Caco-2 (cell line): Measurements from ENCODE around the gene USP38. TPM values are rescaled to one million over a fixed set of nuclear protein-coding genes. Genes with fewer than 3 reads are reported as not detected.

Experiments
- BruUV-seq: library from RNA; stranded (reverse); fragments of 400-500 nt; replicated peaks from 2 replicates; lab custom pipeline; 2021; lab: Mats Ljungman, UMichigan
- CTCF ChIA-PET: fragments of 300-600 bp; sonication (Branson Sonifier 250); formaldehyde crosslinking; loops from one replicate; lab custom pipeline; 2022; ENCODE audit warnings: antibody characterized with exemption; lab: Charles Lee
- POLR2A ChIA-PET: fragments of 300-600 bp; sonication (Branson Sonifier 250); formaldehyde crosslinking; loops from one replicate; lab custom pipeline; 2022; ENCODE audit warnings: antibody characterized with exemption; lab: Charles Lee
- DNase-seq, 2 experiments: peaks; one replicate each; pipeline versions ENCODE4 v3.0.0 to v3.0.0-alpha.2; 2020 to 2022
- H3K27me3 ChIP-seq: replicated peaks from 2 replicates; pipeline ENCODE4 v1.6.0; 2011; ENCODE audit warnings: low read length; ENCODE audit not compliant: control insufficient read depth, insufficient read depth
- H3K36me3 ChIP-seq: 2 replicates; pipeline ENCODE4 v1.5.1; 2011; ENCODE audit warnings: low read length; ENCODE audit not compliant: control insufficient read depth, insufficient read depth
- H3K4me1 ChIP-seq: fragments of 250-450 bp; sonication (Bioruptor Pico); 2 replicates; pipeline ENCODE4 v1.5.1; 2020; ENCODE audit warnings: mild to moderate bottlenecking
- H3K4me3 ChIP-seq: 2 replicates; pipeline ENCODE4 v1.5.1; 2011; ENCODE audit warnings: low read depth, mild to moderate bottlenecking, control low read depth, low read length
- H3K9me3 ChIP-seq: fragments of 250-450 bp; sonication (Bioruptor Pico); 2 replicates; pipeline ENCODE4 v1.5.1; 2020; ENCODE audit warnings: mild to moderate bottlenecking, moderate library complexity
- H3K27ac Mint-ChIP-seq: one replicate; pipeline ENCODE4 v1.8.0; 2022; ENCODE audit warnings: mixed read lengths; ENCODE audit not compliant: unreplicated experiment
- H3K27me3 Mint-ChIP-seq: one replicate; pipeline ENCODE4 v1.8.0; 2022; ENCODE audit warnings: mixed read lengths; ENCODE audit not compliant: insufficient read depth, unreplicated experiment
- H3K36me3 Mint-ChIP-seq: one replicate; pipeline ENCODE4 v1.8.0; 2022; ENCODE audit warnings: mild to moderate bottlenecking, mixed read lengths; ENCODE audit not compliant: insufficient read depth, unreplicated experiment
- H3K4me1 Mint-ChIP-seq: one replicate; pipeline ENCODE4 v1.8.0; 2022; ENCODE audit warnings: low read depth, mixed read lengths; ENCODE audit not compliant: unreplicated experiment
- H3K4me3 Mint-ChIP-seq: one replicate; pipeline ENCODE4 v1.8.0; 2022; ENCODE audit warnings: mild to moderate bottlenecking, moderate library complexity, mixed read lengths; ENCODE audit not compliant: unreplicated experiment
- H3K9me3 Mint-ChIP-seq: one replicate; pipeline ENCODE4 v1.8.0; 2022; ENCODE audit warnings: mixed read lengths; ENCODE audit not compliant: unreplicated experiment
- CTCF ChIP-seq, 2 experiments: fragments of 200-600 bp in 1 of 2; IDR thresholded peaks; 1 replicate in 1 of 2; 2 replicates in 1 of 2; pipeline versions ENCODE4 v1.5.1 to v1.8.0; 2011 to 2022; ENCODE audit warnings: antibody characterized with exemption in 1 of 2, control low read depth in 1 of 2, inconsistent platforms in 1 of 2, low read depth in 1 of 2, low read length in 1 of 2, mild to moderate bottlenecking in 1 of 2, moderate library complexity in 1 of 2; ENCODE audit not compliant: insufficient read depth in 1 of 2, severe bottlenecking in 1 of 2, unreplicated experiment in 1 of 2
- intact Hi-C: fragments of 100-400 bp; cut with micrococcal nuclease; formaldehyde crosslinking; loops from one replicate; pipeline ENCODE4 v1.10.0; 2022; ENCODE audit not compliant: unreplicated experiment
- total RNA-seq: library from RNA; stranded (reverse); gene quantifications from 2 replicates; pipeline ENCODE4 v1.2.3, GENCODE V29; 2022

USP38 gene
- total RNA-seq, 1 experiment from 2014 or later, result 19.8 TPM

- no peak for TF ChIP-seq CTCF (IDR thresholded peaks at IDR 0.05; ENCODE audit: insufficient read depth in 1 of 2, low read depth in 1 of 2, low read length in 1 of 2, severe bottlenecking in 1 of 2, unreplicated experiment in 1 of 2)
- no peak overlapping the region for H3K4me3 Mint-ChIP-seq
- H3K36me3 Mint-ChIP-seq, result no peaks in the 10 kb centered on the region
- Histone ChIP-seq H3K27me3 (no peaks in the 10 kb centered on the region), H3K4me1 (no peaks in the 10 kb centered on the region), H3K36me3 (no peaks in the 10 kb centered on the region), H3K9me3 (peaks cover 2% of the 10 kb centered on the region; the same call in 1 of the 2 replicates), H3K4me3 (no peak overlapping the region)
- ChIA-PET CTCF (no interaction called here), POLR2A (no interaction called here)
- BruUV-seq, result no TSS peak
- intact Hi-C loops, result no loop called here
- peaks cover 2% of the 10 kb centered on the region for H3K9me3 Mint-ChIP-seq
- no peak overlapping the region for H3K27ac Mint-ChIP-seq
- no peaks in the 10 kb centered on the region for H3K27me3 Mint-ChIP-seq
- H3K4me1 Mint-ChIP-seq, result no peaks in the 10 kb centered on the region
- DNase-seq, result no peak
These were observed 62.3 kb downstream of the USP38 start for GRCh38 chr4:143246977-143247376.

- no peaks in the 10 kb centered on the region for H3K27me3 ChIP-seq
- H3K4me1 ChIP-seq, result no peaks in the 10 kb centered on the region
- no peaks in the 10 kb centered on the region for H3K27me3 Mint-ChIP-seq
- no peak for DNase-seq
- no peaks in the 10 kb centered on the region for H3K36me3 Mint-ChIP-seq
- ChIA-PET CTCF (no interaction called here), POLR2A (no interaction called here)
- H3K4me3 Mint-ChIP-seq, result no peak overlapping the region
- H3K4me1 Mint-ChIP-seq, result no peaks in the 10 kb centered on the region
- H3K27ac Mint-ChIP-seq, result no peak overlapping the region
- no peak for TF ChIP-seq CTCF (IDR thresholded peaks at IDR 0.05; ENCODE audit: insufficient read depth in 1 of 2, low read depth in 1 of 2, low read length in 1 of 2, severe bottlenecking in 1 of 2, unreplicated experiment in 1 of 2)
- H3K4me3 ChIP-seq, result no peak overlapping the region
- H3K9me3 Mint-ChIP-seq, result no peaks in the 10 kb centered on the region
- no TSS peak for BruUV-seq
- no peaks in the 10 kb centered on the region for H3K36me3 ChIP-seq
- intact Hi-C loops, result no loop called here
- H3K9me3 ChIP-seq, result no peaks in the 10 kb centered on the region
These were observed 63.1 kb downstream of the USP38 start for GRCh38 chr4:143247866-143248265.

GRCh38 chr4:143248827-143249226, 64.1 kb downstream of the USP38 start:
- CTCF ChIA-PET, result no interaction called here
- no peak for TF ChIP-seq CTCF (IDR thresholded peaks at IDR 0.05; ENCODE audit: insufficient read depth in 1 of 2, low read depth in 1 of 2, low read length in 1 of 2, severe bottlenecking in 1 of 2, unreplicated experiment in 1 of 2)
- Histone ChIP-seq H3K27me3 (no peaks in the 10 kb centered on the region), H3K9me3 (no peaks in the 10 kb centered on the region), H3K4me3 (no peak overlapping the region), H3K36me3 (no peaks in the 10 kb centered on the region), H3K4me1 (no peaks in the 10 kb centered on the region)
- POLR2A ChIA-PET, result no interaction called here
- Mint-ChIP-seq H3K27ac (no peak overlapping the region), H3K36me3 (no peaks in the 10 kb centered on the region), H3K27me3 (no peaks in the 10 kb centered on the region), H3K9me3 (no peaks in the 10 kb centered on the region), H3K4me3 (no peak overlapping the region), H3K4me1 (no peaks in the 10 kb centered on the region)
- no TSS peak for BruUV-seq
- no peak for DNase-seq
- intact Hi-C loops, result loop anchor here (1.0 kb wide), 1 partner anchor 21 kb away; no protein-coding TSS in a partner anchor
